DMS53 (cell line): ENCODE measurements around the gene SUN2.
"Not testable (repeated sequence)": the region's sequence is repeated elsewhere in the genome, so short reads cannot be mapped to it uniquely, and the experiment has no call there.

Experiments
- DNase-seq: peaks from one replicate; lab custom pipeline; 2025; lab: John Stamatoyannopoulos, UW

Gene SUN2

DNA sequence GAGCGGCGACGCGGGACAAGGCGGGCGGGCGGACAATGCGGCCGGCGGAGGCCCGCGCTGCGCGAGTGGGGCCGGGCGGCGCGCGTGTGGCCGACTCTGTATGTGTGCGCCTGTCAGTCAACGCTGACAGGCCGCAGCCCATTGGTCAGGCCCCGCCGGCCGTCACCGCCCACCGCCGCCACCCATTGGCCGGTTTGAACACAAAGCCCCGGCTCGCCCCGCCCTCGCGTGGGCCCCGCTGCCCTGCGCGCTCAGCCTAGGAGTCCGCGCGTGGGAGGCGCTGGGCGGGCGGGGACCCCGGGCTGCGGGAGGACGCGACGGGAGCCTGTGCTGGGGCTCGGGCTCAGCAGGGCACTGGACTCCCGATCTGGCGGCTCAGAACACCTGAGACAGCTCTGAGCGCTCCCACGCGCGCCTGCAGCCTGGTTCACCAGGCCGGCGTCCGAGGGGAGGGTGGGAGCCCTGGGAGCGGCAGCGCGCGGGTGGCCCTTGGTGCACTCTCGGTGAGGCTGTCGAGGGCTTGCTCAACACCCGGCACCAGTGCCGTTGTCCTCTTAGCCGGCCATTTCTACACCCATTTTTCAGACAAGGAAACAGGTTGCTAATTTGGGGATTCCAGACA, at the start of gene SUN2:
Gene SUN2, minus strand, starts transcription at position 88 of the 622 bp plus-strand sequence. CDS start 3,370 bp downstream, outside the sequence.
- peak; percentile 88 for DNase-seq

DNA sequence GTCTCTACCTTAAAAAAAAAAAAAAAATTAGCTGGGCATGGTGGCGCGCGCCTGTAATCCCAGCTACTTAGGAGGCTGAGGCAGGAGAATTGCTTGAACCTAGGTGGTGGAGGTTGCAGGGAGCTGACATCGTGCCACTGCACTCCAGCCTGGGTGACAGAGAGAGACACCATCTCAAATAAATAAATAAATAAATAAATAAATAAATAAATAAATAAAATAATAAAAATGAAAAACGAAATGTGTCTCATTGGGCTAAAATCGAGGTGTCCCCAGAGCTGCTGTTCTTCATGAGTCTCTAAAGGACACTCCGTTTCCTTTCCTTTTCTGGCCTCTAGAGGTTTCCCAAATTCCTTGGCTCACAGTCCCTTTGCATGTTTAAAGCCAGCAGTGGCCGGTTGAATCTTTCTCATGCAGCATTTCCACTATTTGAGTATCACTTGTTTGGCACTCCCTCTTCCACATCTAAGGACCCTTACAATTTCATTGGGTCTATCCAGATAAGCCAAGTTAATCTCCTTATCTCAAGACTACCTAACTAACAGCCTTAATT, 49.3 kb upstream of the SUN2 start:
- not testable (repeated sequence) for DNase-seq

GRCh38 chr22:38802671-38803121, 46.9 kb upstream of the SUN2 start:
- DNase-seq: peak; percentile 30

- no peak for DNase-seq
Measured at GRCh38 chr22:38799265-38800002, 43.6 kb upstream of the SUN2 start.

- no peak for DNase-seq
Measured at GRCh38 chr22:38798496-38798895, 42.7 kb upstream of the SUN2 start.

- DNase-seq: no peak
Measured at GRCh38 chr22:38796262-38796957, 40.6 kb upstream of the SUN2 start.

GRCh38 chr22:38795569-38795968, 39.8 kb upstream of the SUN2 start:
- no peak for DNase-seq

GRCh38 chr22:38793721-38794466, 38.1 kb upstream of the SUN2 start, which contains the start of gene DNAL4:
DNAL4 (minus strand) TSS chr22:38794143; CDS start chr22:38782731, 11,412 bp downstream.
- peak; percentile 98 for DNase-seq

DNA sequence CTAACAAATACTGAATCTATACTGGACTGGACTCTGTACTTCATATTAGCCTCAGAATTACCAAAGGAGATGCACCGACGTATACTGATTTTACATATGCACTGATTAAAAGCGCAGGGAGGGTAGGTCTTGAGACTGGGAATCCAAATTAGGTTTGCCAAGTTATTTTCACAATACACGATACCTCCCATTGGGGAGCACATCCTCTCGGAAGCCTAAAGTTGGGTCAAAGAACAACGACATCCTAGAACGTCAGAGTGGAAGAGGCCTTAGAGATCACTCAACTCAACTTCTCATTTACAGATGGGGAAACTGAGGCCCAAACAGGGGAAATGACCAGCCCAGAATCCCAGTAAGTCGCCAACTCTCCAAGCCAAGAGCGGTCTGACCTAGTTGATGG, 37.5 kb upstream of the SUN2 start:
- no peak for DNase-seq

- DNase-seq: peak; percentile 14
Measured at GRCh38 chr22:38792833-38793232, 37.0 kb upstream of the SUN2 start.

GRCh38 chr22:38789606-38790005, 33.8 kb upstream of the SUN2 start:
- no peak for DNase-seq

DNA sequence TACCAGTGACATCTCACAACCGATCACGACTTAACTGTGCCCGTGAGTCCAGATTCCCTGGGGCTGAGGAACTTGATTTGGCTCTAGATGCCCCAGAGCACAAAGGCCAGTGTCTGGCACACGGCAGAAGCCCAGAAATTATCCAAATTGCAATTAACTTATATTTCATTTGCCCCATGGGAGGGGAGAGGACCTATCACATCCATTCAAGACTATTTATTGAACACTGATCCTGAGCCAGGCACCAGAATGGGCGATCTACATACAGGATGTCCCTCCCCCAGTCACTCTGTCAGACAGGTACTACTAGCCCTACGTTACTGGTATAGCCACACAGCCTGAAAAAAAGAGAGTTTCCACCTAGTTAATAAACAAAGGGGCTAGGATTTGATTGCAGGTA, 33.0 kb upstream of the SUN2 start:
- no peak for DNase-seq

DNA sequence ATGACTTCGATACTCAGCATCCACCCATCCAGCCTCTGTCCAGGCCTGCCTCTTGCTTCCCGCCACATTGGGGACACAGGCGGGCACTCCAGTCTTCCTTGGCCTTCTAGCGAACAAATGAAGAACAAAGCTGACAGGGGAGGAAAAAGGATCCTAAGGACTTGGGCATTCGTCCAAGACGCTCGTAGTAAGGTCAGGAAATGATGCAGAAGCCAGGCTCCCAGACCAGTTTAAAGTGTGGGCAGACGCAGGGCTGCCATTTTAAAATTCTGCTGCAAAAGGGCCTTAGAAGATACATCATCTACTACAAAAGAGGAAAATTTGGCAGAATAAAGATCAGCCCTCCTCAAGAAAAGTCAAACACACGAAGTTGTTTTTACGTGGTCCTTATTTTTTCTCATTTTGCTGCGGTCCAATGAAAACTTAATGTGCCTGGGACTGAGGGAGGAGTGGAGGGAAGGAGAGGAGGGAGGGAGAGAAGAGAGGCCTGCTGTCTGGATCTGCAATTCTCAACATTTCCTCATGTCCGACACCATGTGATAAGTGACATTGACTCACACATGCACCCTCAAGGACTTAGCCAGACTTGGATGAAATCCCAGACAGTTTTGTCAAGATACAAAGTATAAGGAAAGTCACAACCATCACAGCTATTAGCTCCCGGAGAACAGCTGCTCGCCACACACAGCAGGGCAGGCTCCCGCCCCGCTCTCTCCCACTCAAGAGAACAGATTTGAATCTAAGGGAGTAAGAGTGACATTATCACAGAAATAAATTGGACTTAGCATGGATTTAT, 32.4 kb upstream of the SUN2 start:
- DNase-seq: no peak

DNA sequence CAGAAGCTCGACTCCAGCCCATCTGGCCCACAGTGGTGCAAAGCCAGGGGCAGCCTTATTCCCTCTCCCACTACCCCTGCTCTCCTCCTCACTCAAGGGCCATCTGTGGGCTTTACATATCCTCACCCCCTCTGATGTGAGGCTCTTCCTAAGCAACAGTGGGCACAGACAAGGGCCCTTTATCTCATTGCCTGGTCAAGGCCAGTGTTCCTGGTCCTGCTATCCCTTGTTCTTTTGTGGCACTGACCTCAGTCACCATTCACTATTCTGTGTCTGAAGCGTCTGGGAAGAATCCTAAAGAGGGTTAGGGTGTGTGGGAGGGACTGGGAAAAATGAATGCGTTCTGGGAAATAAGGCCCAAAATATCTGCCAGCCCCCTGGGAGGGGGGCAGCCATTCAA, 30.8 kb upstream of the SUN2 start:
- no peak for DNase-seq

DNA sequence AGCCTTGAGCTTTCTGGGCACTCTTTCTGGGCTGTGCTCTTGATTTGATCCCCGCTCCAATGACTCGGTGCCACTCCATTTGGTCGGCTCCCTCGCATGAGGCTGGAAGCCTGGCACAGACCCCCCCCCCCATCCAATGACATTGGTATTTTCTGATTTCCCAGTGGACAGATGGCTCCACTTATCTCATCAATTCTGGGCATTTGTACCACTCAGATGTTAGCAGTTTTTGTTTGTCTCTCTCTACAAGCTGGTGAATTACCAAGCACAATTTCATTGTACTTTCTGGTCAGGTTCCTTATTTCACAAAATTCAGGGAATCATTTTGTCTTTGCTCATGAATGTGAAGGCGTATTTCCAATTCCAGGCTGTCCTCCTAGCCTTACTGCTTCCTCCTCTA, 29.1 kb upstream of the SUN2 start:
- DNase-seq: no peak

- DNase-seq: no peak
Measured at GRCh38 chr22:38784035-38784434, 28.2 kb upstream of the SUN2 start.

DNA sequence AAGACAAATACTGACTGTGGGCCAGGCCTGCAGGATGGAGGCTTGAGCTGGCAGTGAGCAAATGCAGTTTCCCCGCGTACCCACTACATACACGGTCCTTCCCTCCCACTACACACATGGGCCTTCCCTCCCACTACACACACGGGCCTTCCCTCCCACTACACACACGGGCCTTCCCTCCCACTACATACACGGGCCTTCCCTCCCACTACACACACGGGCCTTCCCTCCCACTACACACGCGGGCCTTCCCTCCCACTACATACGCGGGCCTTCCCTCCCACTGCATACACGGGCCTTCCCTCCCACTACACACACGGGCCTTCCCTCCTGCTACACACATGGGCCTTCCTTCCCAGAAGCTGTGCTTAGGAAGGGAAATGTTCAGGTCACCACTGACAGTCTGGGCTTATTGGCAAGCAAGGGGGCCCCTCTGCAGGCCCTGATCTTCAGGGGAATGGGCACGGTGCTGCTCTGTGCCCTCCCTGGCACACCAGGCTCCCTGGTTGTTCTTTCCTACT, 27.4 kb upstream of the SUN2 start:
- no peak for DNase-seq

- DNase-seq: no peak
Measured at GRCh38 chr22:38782402-38783094, 26.8 kb upstream of the SUN2 start.

DNA sequence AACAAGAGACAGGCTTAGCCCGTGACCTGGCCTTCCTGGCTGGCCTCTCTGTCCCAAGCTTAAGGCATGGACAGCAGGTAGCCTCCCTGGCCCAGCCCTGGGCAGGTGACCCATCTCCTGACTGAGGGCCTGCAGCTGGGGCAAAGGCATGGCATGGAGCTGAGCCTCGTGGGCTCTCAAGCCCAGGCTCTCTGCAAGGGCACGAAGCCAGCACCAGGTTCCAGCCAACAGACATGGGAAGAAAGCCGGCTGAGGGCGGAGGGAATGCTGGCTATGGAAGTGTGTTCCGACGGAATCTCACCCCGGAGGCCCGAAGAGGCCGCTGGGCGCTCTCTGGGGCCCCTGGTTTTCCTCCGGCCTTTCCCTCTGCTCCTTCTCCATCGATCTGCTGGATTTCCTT, 25.2 kb upstream of the SUN2 start:
- DNase-seq: no peak

- DNase-seq: no peak
Measured at GRCh38 chr22:38777087-38777671, 21.4 kb upstream of the SUN2 start.
